ENCODE data around the gene FADS1. TPM values are rescaled to one million over a fixed set of nuclear protein-coding genes. Genes with fewer than 3 reads are reported as not detected.

Gene FADS1
- total and polyA plus RNA-seq, 2 experiments from 2014 or later = 74.9 to 119 TPM

GRCh38 chr11:61776561-61777075 is 40.2 kb downstream of the FADS1 start:
- peak; percentile 77 for ATAC-seq
- H2AFZ ChIP-seq = no peak overlapping the region
- no peaks in the 10 kb centered on the region for H4K20me1 ChIP-seq (replicated peaks; ENCODE audit: insufficient read depth)
- H3K9me2 ChIP-seq (ENCODE audit: insufficient read depth) = no peaks in the 10 kb centered on the region
- no peak overlapping the region for H3K27ac ChIP-seq (ENCODE audit: low read depth)
- peak overlapping the region; percentile 48; the same call in 1 of the 2 replicates for H3K4me2 ChIP-seq
- H3K9me3 Mint-ChIP-seq = 0 out of 3 replicates have a peak, but pooled peaks cover 3% of the 10 kb centered on the region
- H3K36me3 ChIP-seq (ENCODE audit: insufficient read depth) = no peaks in the 10 kb centered on the region
- no peak overlapping the region for H3K4me3 Mint-ChIP-seq
- DNase-seq (ENCODE audit: low spot score) = peak; percentile 85
- peaks cover 3% of the 10 kb centered on the region; the same call in 1 of the 3 replicates for H3K36me3 Mint-ChIP-seq (ENCODE audit: low read depth)
- H3K4me3 ChIP-seq = no peak overlapping the region
- H3F3A ChIP-seq (replicated peaks; ENCODE audit: low read depth) = 0 out of 2 replicates have a peak, but pooled peaks cover 2% of the 10 kb centered on the region
- H3K27ac Mint-ChIP-seq = peak overlapping the region; percentile 76; the same call in 1 of the 2 replicates
- peaks cover 18% of the 10 kb centered on the region for H3K4me1 Mint-ChIP-seq
- TF ChIP-seq STAT1 (IDR thresholded peaks at IDR 0.05; ENCODE audit: unreplicated experiment) = no peak
- TF ChIP-seq CTCF (conservative IDR thresholded peaks at IDR 0.05; ENCODE audit: low read depth in 2 of 2) = peak; percentile 84 to 88
- H3K79me2 ChIP-seq (replicated peaks; ENCODE audit: insufficient read depth) = no peaks in the 10 kb centered on the region
- H3K27me3 Mint-ChIP-seq (ENCODE audit: insufficient read depth, low read depth, poor library complexity) = peaks cover 10% of the 10 kb centered on the region
- H3K4me1 ChIP-seq (ENCODE audit: insufficient read depth) = peaks cover 4% of the 10 kb centered on the region
- H3K27me3 ChIP-seq (ENCODE audit: insufficient read depth) = no peaks in the 10 kb centered on the region

- Mint-ChIP-seq H3K36me3 (ENCODE audit: low read depth) (peaks cover 3% of the 10 kb centered on the region; the same call in 1 of the 3 replicates), H3K27ac (no peak overlapping the region), H3K4me3 (no peak overlapping the region), H3K9me3 (0 out of 3 replicates have a peak, but pooled peaks cover 3% of the 10 kb centered on the region), H3K4me1 (peaks cover 24% of the 10 kb centered on the region), H3K27me3 (ENCODE audit: insufficient read depth, low read depth, poor library complexity) (peaks cover 10% of the 10 kb centered on the region)
- no peak for DNase-seq (ENCODE audit: low spot score)
- no peaks in the 10 kb centered on the region for H3K9me2 ChIP-seq (ENCODE audit: insufficient read depth)
- peaks cover 6% of the 10 kb centered on the region for H3K4me1 ChIP-seq (ENCODE audit: insufficient read depth)
- no peak overlapping the region for H3K27ac ChIP-seq (ENCODE audit: low read depth)
- H3K27me3 ChIP-seq (ENCODE audit: insufficient read depth) = no peaks in the 10 kb centered on the region
- 0 out of 2 replicates have a peak, but pooled peaks cover 2% of the 10 kb centered on the region for H3F3A ChIP-seq (replicated peaks; ENCODE audit: low read depth)
- H3K79me2 ChIP-seq (replicated peaks; ENCODE audit: insufficient read depth) = no peaks in the 10 kb centered on the region
- no peaks in the 10 kb centered on the region for H4K20me1 ChIP-seq (replicated peaks; ENCODE audit: insufficient read depth)
- H2AFZ ChIP-seq = no peak overlapping the region
- no peaks in the 10 kb centered on the region for H3K36me3 ChIP-seq (ENCODE audit: insufficient read depth)
- no peak for ATAC-seq
- no peak overlapping the region for H3K4me3 ChIP-seq
- H3K4me2 ChIP-seq = no peak overlapping the region
- no peak for TF ChIP-seq ETS1 (IDR thresholded peaks at IDR 0.05)
- no peak for TF ChIP-seq EZH2 (IDR thresholded peaks at IDR 0.05; ENCODE audit: low read depth, unreplicated experiment)
- no peak for TF ChIP-seq REST (IDR thresholded peaks at IDR 0.05; ENCODE audit: unreplicated experiment)
- TF ChIP-seq CTCF (conservative IDR thresholded peaks at IDR 0.05; ENCODE audit: low read depth in 2 of 2) = no peak
- TF ChIP-seq JUNB (IDR thresholded peaks at IDR 0.05; ENCODE audit: unreplicated experiment) = no peak
- TF ChIP-seq POLR2AphosphoS5 (IDR thresholded peaks at IDR 0.05; ENCODE audit: low read depth) = no peak
- no peak for TF ChIP-seq STAT1 (IDR thresholded peaks at IDR 0.05; ENCODE audit: unreplicated experiment)
- TF ChIP-seq ZNF331 (CRISPR knock-in tag; IDR thresholded peaks at IDR 0.05; ENCODE audit: low read depth) = no peak
- TF ChIP-seq EZH2phosphoT487 (IDR thresholded peaks at IDR 0.05; ENCODE audit: unreplicated experiment) = no peak
Observed at GRCh38 chr11:61775606-61776554, 40.9 kb downstream of the FADS1 start.
